Uterus (tissue), 2 donors: Measurements from ENCODE around the gene ATP11A.

Experiments
- CTCF ChIP-seq, 4 experiments: fragments of 200-600 bp in 2 of 4; fragments of 450-650 bp in 2 of 4; sonication (generic) in 2 of 4; IDR thresholded peaks; one replicate each; pipeline ENCODE4 v1.5.1; 2016 to 2019; ENCODE audit warnings: antibody characterized with exemption in 4 of 4, mild to moderate bottlenecking in 2 of 4, moderate library complexity in 1 of 4
- POLR2A ChIP-seq, 2 donors: fragments of 450-650 bp; IDR thresholded peaks; one replicate each; pipeline ENCODE4 v1.6.1; 2016; ENCODE audit warnings: antibody characterized with exemption in 2 of 2, mild to moderate bottlenecking in 1 of 2, moderate library complexity in 1 of 2

GRCh38 chr13:112852808-112853207 lies 163.0 kb downstream of the ATP11A start:
- TF ChIP-seq CTCF (IDR thresholded peaks at IDR 0.05) (no peak), POLR2A (IDR thresholded peaks at IDR 0.05) (no peak)
